ENCODE data around the gene VEGFA.

The VEGFA gene

GRCh38 chr6:43827898-43828297 is 57.9 kb downstream of the VEGFA start:
- H3K4me2 ChIP-seq = peak overlapping the region in 8 of 11 experiments; percentile 7 to 60 (median 49); a peak in 16 of 22 replicates
- H3K9ac ChIP-seq = no peak overlapping the region
- H3K9me3 ChIP-seq (replicated peaks in 1 of 11) = no peaks in the 10 kb centered on the region
- no peak overlapping the region for H3K27ac ChIP-seq
- no peaks in the 10 kb centered on the region for H3K36me3 ChIP-seq
- no peak overlapping the region for H3K4me3 ChIP-seq
- TF ChIP-seq Cebpa-rat (IDR thresholded peaks at IDR 0.05) = no peak
- no peaks in the 10 kb centered on the region for H4K20me1 ChIP-seq
- peaks cover 7 to 14% (median 11%) of the 10 kb centered on the region in 10 experiments; a peak in 19 of 20 replicates for H3K4me1 ChIP-seq
- no peaks in the 10 kb centered on the region for H3K27me3 ChIP-seq

- Histone ChIP-seq H3K4me1 (peaks cover 7 to 14% (median 11%) of the 10 kb centered on the region in 10 experiments; a peak in 19 of 20 replicates), H3K27me3 (no peaks in the 10 kb centered on the region), H3K36me3 (no peaks in the 10 kb centered on the region), H3K4me3 (no peak overlapping the region), H3K27ac (no peak overlapping the region), H4K20me1 (no peaks in the 10 kb centered on the region), H3K4me2 (no peak overlapping the region), H3K9ac (no peak overlapping the region), H3K9me3 (replicated peaks in 1 of 11) (no peaks in the 10 kb centered on the region)
- no peak for TF ChIP-seq Cebpa-rat (IDR thresholded peaks at IDR 0.05)
Measured at GRCh38 chr6:43828711-43829110, 58.7 kb downstream of the VEGFA start.

GRCh38 chr6:43829470-43829869 is 59.5 kb downstream of the VEGFA start:
- no peak overlapping the region for H3K4me3 ChIP-seq
- no peak overlapping the region for H3K27ac ChIP-seq
- H3K27me3 ChIP-seq = no peaks in the 10 kb centered on the region
- no peak for TF ChIP-seq Cebpa-rat (IDR thresholded peaks at IDR 0.05)
- no peaks in the 10 kb centered on the region for H3K9me3 ChIP-seq (replicated peaks in 1 of 11)
- no peaks in the 10 kb centered on the region for H3K36me3 ChIP-seq
- H4K20me1 ChIP-seq = no peaks in the 10 kb centered on the region
- H3K4me1 ChIP-seq = peaks cover 5 to 10% (median 8%) of the 10 kb centered on the region in 10 experiments; a peak in 19 of 20 replicates
- no peak overlapping the region for H3K9ac ChIP-seq
- no peak overlapping the region for H3K4me2 ChIP-seq

- no peak overlapping the region for H3K9ac ChIP-seq
- no peak overlapping the region for H3K27ac ChIP-seq
- H3K4me3 ChIP-seq = no peak overlapping the region
- H3K27me3 ChIP-seq = no peaks in the 10 kb centered on the region
- TF ChIP-seq Cebpa-rat (IDR thresholded peaks at IDR 0.05) = no peak
- H3K4me2 ChIP-seq = peak overlapping the region in 1 of 11 experiments; percentile 9; a peak in 1 of 22 replicates
- no peaks in the 10 kb centered on the region for H3K9me3 ChIP-seq (replicated peaks in 1 of 11)
- H4K20me1 ChIP-seq = no peaks in the 10 kb centered on the region
- H3K4me1 ChIP-seq = peaks cover 4 to 10% (median 8%) of the 10 kb centered on the region in 10 experiments; a peak in 18 of 20 replicates
- no peaks in the 10 kb centered on the region for H3K36me3 ChIP-seq
Measured at GRCh38 chr6:43830775-43831174, 60.8 kb downstream of the VEGFA start.

GRCh38 chr6:43831191-43831590 is 61.2 kb downstream of the VEGFA start:
- Histone ChIP-seq H4K20me1 (no peaks in the 10 kb centered on the region), H3K4me3 (no peak overlapping the region), H3K9ac (no peak overlapping the region), H3K36me3 (no peaks in the 10 kb centered on the region), H3K27me3 (no peaks in the 10 kb centered on the region), H3K9me3 (replicated peaks in 1 of 11) (no peaks in the 10 kb centered on the region), H3K27ac (no peak overlapping the region), H3K4me1 (peaks cover 4 to 10% (median 8%) of the 10 kb centered on the region in 10 experiments; a peak in 18 of 20 replicates), H3K4me2 (peak overlapping the region in 2 of 11 experiments; percentile 9 to 29; a peak in 1 of 22 replicates)
- TF ChIP-seq Cebpa-rat (IDR thresholded peaks at IDR 0.05) = no peak

GRCh38 chr6:43833223-43833995 is 63.4 kb downstream of the VEGFA start:
- Histone ChIP-seq H4K20me1 (no peaks in the 10 kb centered on the region), H3K27ac (no peak overlapping the region), H3K4me2 (no peak overlapping the region), H3K4me3 (no peak overlapping the region), H3K4me1 (peaks cover 6 to 16% (median 12%) of the 10 kb centered on the region in 10 experiments; a peak in 19 of 20 replicates), H3K9ac (no peak overlapping the region), H3K36me3 (no peaks in the 10 kb centered on the region), H3K9me3 (replicated peaks in 1 of 11) (no peaks in the 10 kb centered on the region), H3K27me3 (no peaks in the 10 kb centered on the region)
- TF ChIP-seq Cebpa-rat (IDR thresholded peaks at IDR 0.05) = no peak

- Histone ChIP-seq H3K27ac (no peak overlapping the region), H4K20me1 (no peaks in the 10 kb centered on the region), H3K27me3 (no peaks in the 10 kb centered on the region), H3K9me3 (replicated peaks in 1 of 11) (no peaks in the 10 kb centered on the region), H3K4me1 (peaks cover 9 to 22% (median 17%) of the 10 kb centered on the region in 10 experiments; a peak in 18 of 20 replicates), H3K9ac (no peak overlapping the region), H3K4me2 (no peak overlapping the region), H3K36me3 (no peaks in the 10 kb centered on the region), H3K4me3 (no peak overlapping the region)
- TF ChIP-seq Cebpa-rat (IDR thresholded peaks at IDR 0.05) = no peak
Measured at GRCh38 chr6:43833996-43834390, 64.0 kb downstream of the VEGFA start.

- Histone ChIP-seq H3K4me3 (no peak overlapping the region), H3K27ac (no peak overlapping the region), H3K9me3 (replicated peaks in 1 of 11) (no peaks in the 10 kb centered on the region), H3K4me1 (peaks cover 9 to 27% (median 22%) of the 10 kb centered on the region in 10 experiments; a peak in 18 of 20 replicates), H3K9ac (no peak overlapping the region), H3K4me2 (no peak overlapping the region), H3K27me3 (no peaks in the 10 kb centered on the region), H4K20me1 (no peaks in the 10 kb centered on the region), H3K36me3 (no peaks in the 10 kb centered on the region)
- no peak for TF ChIP-seq Cebpa-rat (IDR thresholded peaks at IDR 0.05)
Measured at GRCh38 chr6:43834528-43835155, 64.6 kb downstream of the VEGFA start.

- H4K20me1 ChIP-seq = no peaks in the 10 kb centered on the region
- no peak overlapping the region for H3K27ac ChIP-seq
- peaks cover 9 to 32% (median 22%) of the 10 kb centered on the region in 10 experiments; a peak in 18 of 20 replicates for H3K4me1 ChIP-seq
- TF ChIP-seq Cebpa-rat (IDR thresholded peaks at IDR 0.05) = no peak
- no peaks in the 10 kb centered on the region for H3K36me3 ChIP-seq
- no peak overlapping the region for H3K4me3 ChIP-seq
- no peaks in the 10 kb centered on the region for H3K9me3 ChIP-seq (replicated peaks in 1 of 11)
- H3K4me2 ChIP-seq = no peak overlapping the region
- no peak overlapping the region for H3K9ac ChIP-seq
- H3K27me3 ChIP-seq = no peaks in the 10 kb centered on the region
Measured at GRCh38 chr6:43835872-43836419, 65.9 kb downstream of the VEGFA start.

Data from BLaER1 treated with 17β-estradiol and CSF1 and Interleukin-3, amounts not matched to agents 10 nM and 100 nM (cell line).